ENCODE measurements around the gene DYSF. TPM values are rescaled to one million over a fixed set of nuclear protein-coding genes. Genes with fewer than 3 reads are reported as not detected.

Gene DYSF
- total RNA-seq, 1 experiment from 2014 or later = 0.89 TPM

- no peak overlapping the region for H2AFZ ChIP-seq (ENCODE audit: low read depth, low read length, poor library complexity, severe bottlenecking)
- H3K9ac ChIP-seq (ENCODE audit: low read length) = no peak overlapping the region
- no peak overlapping the region for H3K27ac ChIP-seq (ENCODE audit: low read depth, low read length)
- H3K36me3 ChIP-seq (ENCODE audit: control insufficient read depth in 1 of 2, insufficient read depth in 2 of 2, low read length in 2 of 2) = no peaks in the 10 kb centered on the region
- peaks cover 5 to 15% of the 10 kb centered on the region in 2 experiments; a peak in 3 of 4 replicates for H3K4me1 ChIP-seq (ENCODE audit: control insufficient read depth in 1 of 2, insufficient read depth in 2 of 2, low read length in 2 of 2)
- ATAC-seq (no peak), DNase-seq (ENCODE audit: low read depth, low spot score) (no peak)
- ChIA-PET CTCF (interaction anchor here (1.0 to 1.2 kb wide), 2 partner anchors 53 to 158 kb away, joined by 3 to 5 read pairs; no protein-coding TSS in a partner anchor), RAD21 (ENCODE audit: low non-redundant PET in 1 of 2, low total read pairs in 2 of 2, uncharacterized antibody in 2 of 2, unreplicated experiment in 2 of 2) (no interaction called here), POLR2A (interaction anchor here (0.6 kb wide), 1 partner anchor 33 kb away, joined by 4 read pairs; no protein-coding TSS in a partner anchor)
- no peak overlapping the region for H3K4me3 ChIP-seq (replicated peaks in 1 of 2; ENCODE audit: low read depth in 1 of 2, low read length in 2 of 2)
- no peaks in the 10 kb centered on the region for H3K9me2 ChIP-seq (ENCODE audit: insufficient read depth)
- no peaks in the 10 kb centered on the region for H3K9me3 ChIP-seq (ENCODE audit: control insufficient read depth in 1 of 2, insufficient read depth in 1 of 2, low read depth in 1 of 2, low read length in 2 of 2)
- no peaks in the 10 kb centered on the region for H3K79me2 ChIP-seq (ENCODE audit: insufficient read depth, low read length)
- intact Hi-C loops (cut with micrococcal nuclease) = no loop called here
- TF ChIP-seq SRF (IDR thresholded peaks at IDR 0.05; ENCODE audit: low read depth) (no peak), ZFX (IDR thresholded peaks at IDR 0.05) (no peak), ZNF274 (IDR thresholded peaks at IDR 0.05; ENCODE audit: low read depth, low read length) (no peak)
- no peaks in the 10 kb centered on the region for H4K20me1 ChIP-seq (ENCODE audit: insufficient read depth)
- no peak overlapping the region for H3K4me2 ChIP-seq (ENCODE audit: low read length)
- no peaks in the 10 kb centered on the region for H3K27me3 ChIP-seq (ENCODE audit: insufficient read depth, low read length)
- BruUV-seq (replicated peaks) = no TSS peak
Observed at GRCh38 chr2:71457123-71457915, 4.0 kb downstream of the DYSF start.

GRCh38 chr2:71457923-71458322 is 4.6 kb downstream of the DYSF start:
- H3K9me3 ChIP-seq (ENCODE audit: control insufficient read depth in 1 of 2, insufficient read depth in 1 of 2, low read depth in 1 of 2, low read length in 2 of 2) = no peaks in the 10 kb centered on the region
- TF ChIP-seq ZFX (IDR thresholded peaks at IDR 0.05) (no peak), ELF1 (IDR thresholded peaks at IDR 0.05; ENCODE audit: borderline replicate concordance, low read depth) (no peak), RAD21 (IDR thresholded peaks at IDR 0.05; ENCODE audit: low read depth) (no peak), CTCF (IDR thresholded peaks at IDR 0.05 in 2 of 3, conservative IDR thresholded peaks at IDR 0.05 in 1 of 3; ENCODE audit: borderline replicate concordance in 1 of 3, insufficient read depth in 1 of 3, low read depth in 2 of 3, low read length in 2 of 3) (no peak), EGR1 (IDR thresholded peaks at IDR 0.05; ENCODE audit: low read depth) (no peak), ATF3 (IDR thresholded peaks at IDR 0.05) (no peak), CBX3 (IDR thresholded peaks at IDR 0.05; ENCODE audit: low read depth) (no peak), CEBPB (IDR thresholded peaks at IDR 0.05; ENCODE audit: low read depth) (no peak), TCF7L2 (IDR thresholded peaks at IDR 0.05; ENCODE audit: borderline replicate concordance, extremely low read depth, insufficient read depth, insufficient read length) (no peak), YY1 (IDR thresholded peaks at IDR 0.05; ENCODE audit: extremely low read depth, insufficient replicate concordance, low read depth, low read length) (no peak), REST (IDR thresholded peaks at IDR 0.05; ENCODE audit: low read depth) (no peak), SRF (IDR thresholded peaks at IDR 0.05; ENCODE audit: low read depth) (no peak)
- RAD21 ChIA-PET (ENCODE audit: low non-redundant PET in 1 of 2, low total read pairs in 2 of 2, uncharacterized antibody in 2 of 2, unreplicated experiment in 2 of 2) = no interaction called here
- H3K4me3 ChIP-seq (replicated peaks in 1 of 2; ENCODE audit: low read depth in 1 of 2, low read length in 2 of 2) = no peak overlapping the region
- H3K9ac ChIP-seq (ENCODE audit: low read length) = no peak overlapping the region
- H3K79me2 ChIP-seq (ENCODE audit: insufficient read depth, low read length) = no peaks in the 10 kb centered on the region
- H3K27ac ChIP-seq (ENCODE audit: low read depth, low read length) = no peak overlapping the region
- no peaks in the 10 kb centered on the region for H3K27me3 ChIP-seq (ENCODE audit: insufficient read depth, low read length)
- no peak overlapping the region for H3K4me2 ChIP-seq (ENCODE audit: low read length)
- CTCF ChIA-PET = interaction anchor here (1.0 to 1.2 kb wide), 2 partner anchors 52 to 158 kb away, joined by 3 to 5 read pairs; no protein-coding TSS in a partner anchor
- ATAC-seq (no peak), DNase-seq (ENCODE audit: low read depth, low spot score) (no peak)
- peaks cover under 1 to 11% of the 10 kb centered on the region in 2 experiments; a peak in 3 of 4 replicates for H3K4me1 ChIP-seq (ENCODE audit: control insufficient read depth in 1 of 2, insufficient read depth in 2 of 2, low read length in 2 of 2)
- no TSS peak for BruUV-seq (replicated peaks)
- intact Hi-C loops (cut with micrococcal nuclease) = no loop called here
- H2AFZ ChIP-seq (ENCODE audit: low read depth, low read length, poor library complexity, severe bottlenecking) = no peak overlapping the region
- POLR2A ChIA-PET = no interaction called here
- no peaks in the 10 kb centered on the region for H3K36me3 ChIP-seq (ENCODE audit: control insufficient read depth in 1 of 2, insufficient read depth in 2 of 2, low read length in 2 of 2)
- no peaks in the 10 kb centered on the region for H3K9me2 ChIP-seq (ENCODE audit: insufficient read depth)
- H4K20me1 ChIP-seq (ENCODE audit: insufficient read depth) = no peaks in the 10 kb centered on the region
